ENCODE data around the gene LMAN1. TPM values are rescaled to one million over a fixed set of nuclear protein-coding genes. Genes with fewer than 3 reads are reported as not detected.

LMAN1 gene
- total RNA-seq, 1 experiment from 2014 or later: 40.6 TPM

DNA sequence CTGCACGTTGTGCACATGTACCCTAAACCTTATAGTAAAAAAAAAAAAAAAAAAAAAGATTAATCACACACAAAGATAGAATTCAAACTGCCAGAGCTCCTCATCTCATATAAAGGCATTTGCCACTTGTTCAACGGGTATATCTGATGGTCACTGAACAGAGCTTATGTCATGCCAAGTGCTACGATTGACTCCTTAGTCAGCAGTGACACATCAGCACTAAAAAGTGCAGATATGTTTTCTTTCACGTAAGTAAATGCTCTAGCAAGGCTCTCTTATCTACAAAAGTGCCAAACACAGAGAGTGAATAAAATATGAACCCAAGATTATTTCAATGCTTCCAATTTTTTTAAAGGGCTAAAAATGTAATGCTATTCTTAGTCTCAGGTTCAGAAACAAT is 1.1 kb downstream of the LMAN1 start:
- POLR2A ChIA-PET: no interaction called here
- DNase-seq: no peak
- Histone ChIP-seq H3K27me3 (replicated peaks; ENCODE audit: control insufficient read depth, insufficient read depth, low read length) (no peaks in the 10 kb centered on the region), H3K4me1 (no peaks in the 10 kb centered on the region), H3K9me3 (no peaks in the 10 kb centered on the region), H3K36me3 (ENCODE audit: control insufficient read depth, insufficient read depth, low read length) (no peaks in the 10 kb centered on the region), H3K4me3 (ENCODE audit: low read depth, low read length) (peak overlapping the region; percentile 87)
- Mint-ChIP-seq H3K27ac (ENCODE audit: unreplicated experiment) (peak overlapping the region; percentile 93), H3K36me3 (ENCODE audit: insufficient read depth, unreplicated experiment) (no peaks in the 10 kb centered on the region), H3K27me3 (ENCODE audit: insufficient read depth, unreplicated experiment) (no peaks in the 10 kb centered on the region), H3K9me3 (ENCODE audit: unreplicated experiment) (no peaks in the 10 kb centered on the region), H3K4me1 (ENCODE audit: low read depth, unreplicated experiment) (no peaks in the 10 kb centered on the region), H3K4me3 (ENCODE audit: unreplicated experiment) (peak overlapping the region; percentile 98)
- intact Hi-C loops (cut with micrococcal nuclease; ENCODE audit: unreplicated experiment): no loop called here
- BruUV-seq (replicated peaks): TSS peak; percentile 55
- CTCF ChIA-PET: no interaction called here
- TF ChIP-seq, protein P1, sequence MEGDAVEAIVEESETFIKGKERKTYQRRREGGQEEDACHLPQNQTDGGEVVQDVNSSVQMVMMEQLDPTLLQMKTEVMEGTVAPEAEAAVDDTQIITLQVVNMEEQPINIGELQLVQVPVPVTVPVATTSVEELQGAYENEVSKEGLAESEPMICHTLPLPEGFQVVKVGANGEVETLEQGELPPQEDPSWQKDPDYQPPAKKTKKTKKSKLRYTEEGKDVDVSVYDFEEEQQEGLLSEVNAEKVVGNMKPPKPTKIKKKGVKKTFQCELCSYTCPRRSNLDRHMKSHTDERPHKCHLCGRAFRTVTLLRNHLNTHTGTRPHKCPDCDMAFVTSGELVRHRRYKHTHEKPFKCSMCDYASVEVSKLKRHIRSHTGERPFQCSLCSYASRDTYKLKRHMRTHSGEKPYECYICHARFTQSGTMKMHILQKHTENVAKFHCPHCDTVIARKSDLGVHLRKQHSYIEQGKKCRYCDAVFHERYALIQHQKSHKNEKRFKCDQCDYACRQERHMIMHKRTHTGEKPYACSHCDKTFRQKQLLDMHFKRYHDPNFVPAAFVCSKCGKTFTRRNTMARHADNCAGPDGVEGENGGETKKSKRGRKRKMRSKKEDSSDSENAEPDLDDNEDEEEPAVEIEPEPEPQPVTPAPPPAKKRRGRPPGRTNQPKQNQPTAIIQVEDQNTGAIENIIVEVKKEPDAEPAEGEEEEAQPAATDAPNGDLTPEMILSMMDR (IDR thresholded peaks at IDR 0.05; ENCODE audit: insufficient read depth in 1 of 2, low read depth in 1 of 2, low read length in 1 of 2, severe bottlenecking in 1 of 2, unreplicated experiment in 1 of 2): no peak

- TF ChIP-seq, protein P1 (IDR thresholded peaks at IDR 0.05; ENCODE audit: insufficient read depth in 1 of 2, low read depth in 1 of 2, low read length in 1 of 2, severe bottlenecking in 1 of 2, unreplicated experiment in 1 of 2): no peak
Observed at GRCh38 chr18:59354731-59355130, 4.3 kb downstream of the LMAN1 start.

DNA sequence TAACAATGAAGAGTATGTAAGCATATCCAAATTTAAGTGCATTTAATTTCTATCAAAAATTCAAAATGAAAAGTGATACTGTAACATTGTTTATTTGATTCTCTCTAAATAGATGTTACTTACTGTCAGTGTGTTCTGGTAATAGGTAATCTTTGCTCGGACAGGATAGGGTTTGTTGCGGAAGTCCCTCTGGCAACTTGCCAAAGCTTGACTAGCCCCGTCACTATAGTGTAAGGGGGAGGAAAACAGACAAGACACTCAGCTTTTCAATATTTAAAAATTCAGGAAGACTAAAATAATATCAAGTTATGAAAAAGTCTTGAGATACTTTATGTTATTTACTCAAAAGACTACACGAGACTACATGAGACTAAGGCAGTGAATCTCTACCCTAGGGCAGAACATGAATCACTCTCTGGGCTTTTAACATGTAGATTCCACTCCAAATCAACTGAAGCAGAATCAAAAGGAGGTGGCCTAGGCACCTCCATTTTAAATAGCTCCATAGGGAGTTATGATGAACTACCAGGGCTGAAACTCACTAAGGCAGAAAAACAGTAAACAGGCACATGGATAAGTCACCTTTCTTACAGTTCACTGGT is 5.9 kb downstream of the LMAN1 start:
- H3K9me3 ChIP-seq: no peaks in the 10 kb centered on the region
- Mint-ChIP-seq H3K4me1 (ENCODE audit: low read depth, unreplicated experiment) (no peaks in the 10 kb centered on the region), H3K27me3 (ENCODE audit: insufficient read depth, unreplicated experiment) (no peaks in the 10 kb centered on the region), H3K27ac (ENCODE audit: unreplicated experiment) (no peak overlapping the region), H3K4me3 (ENCODE audit: unreplicated experiment) (no peak overlapping the region), H3K9me3 (ENCODE audit: unreplicated experiment) (no peaks in the 10 kb centered on the region), H3K36me3 (ENCODE audit: insufficient read depth, unreplicated experiment) (peaks cover 17% of the 10 kb centered on the region)
- intact Hi-C loops (cut with micrococcal nuclease; ENCODE audit: unreplicated experiment): no loop called here
- no peaks in the 10 kb centered on the region for H3K4me1 ChIP-seq
- no TSS peak for BruUV-seq (replicated peaks)
- ChIA-PET CTCF (no interaction called here), POLR2A (no interaction called here)
- H3K27me3 ChIP-seq (replicated peaks; ENCODE audit: control insufficient read depth, insufficient read depth, low read length): no peaks in the 10 kb centered on the region
- TF ChIP-seq, protein P1 (IDR thresholded peaks at IDR 0.05; ENCODE audit: insufficient read depth in 1 of 2, low read depth in 1 of 2, low read length in 1 of 2, severe bottlenecking in 1 of 2, unreplicated experiment in 1 of 2): no peak
- DNase-seq: no peak
- no peak overlapping the region for H3K4me3 ChIP-seq (ENCODE audit: low read depth, low read length)
- no peaks in the 10 kb centered on the region for H3K36me3 ChIP-seq (ENCODE audit: control insufficient read depth, insufficient read depth, low read length)

More at GRCh38 chr18:59354731-59355130, 4.3 kb downstream of the LMAN1 start:
- Mint-ChIP-seq H3K36me3 (ENCODE audit: insufficient read depth, unreplicated experiment) (peaks cover 9% of the 10 kb centered on the region), H3K4me1 (ENCODE audit: low read depth, unreplicated experiment) (no peaks in the 10 kb centered on the region), H3K27ac (ENCODE audit: unreplicated experiment) (no peak overlapping the region), H3K4me3 (ENCODE audit: unreplicated experiment) (no peak overlapping the region), H3K9me3 (ENCODE audit: unreplicated experiment) (no peaks in the 10 kb centered on the region), H3K27me3 (ENCODE audit: insufficient read depth, unreplicated experiment) (no peaks in the 10 kb centered on the region)
- CTCF ChIA-PET: no interaction called here
- Histone ChIP-seq H3K27me3 (replicated peaks; ENCODE audit: control insufficient read depth, insufficient read depth, low read length) (no peaks in the 10 kb centered on the region), H3K4me3 (ENCODE audit: low read depth, low read length) (no peak overlapping the region), H3K9me3 (no peaks in the 10 kb centered on the region), H3K4me1 (no peaks in the 10 kb centered on the region), H3K36me3 (ENCODE audit: control insufficient read depth, insufficient read depth, low read length) (no peaks in the 10 kb centered on the region)
- POLR2A ChIA-PET: no interaction called here
- no TSS peak for BruUV-seq (replicated peaks)
- no peak for DNase-seq
- intact Hi-C loops (cut with micrococcal nuclease; ENCODE audit: unreplicated experiment): no loop called here

Data from Caco-2 (cell line).